GM19438 (cell line): ENCODE data around the gene KPNA6.

Experiments used
- ATAC-seq: cut with Tn5 transposase; IDR thresholded peaks from one replicate; pipeline ENCODE4 v1.9.1; 2021; ENCODE audit warnings: low read depth; ENCODE audit not compliant: unreplicated experiment

Gene KPNA6

DNA sequence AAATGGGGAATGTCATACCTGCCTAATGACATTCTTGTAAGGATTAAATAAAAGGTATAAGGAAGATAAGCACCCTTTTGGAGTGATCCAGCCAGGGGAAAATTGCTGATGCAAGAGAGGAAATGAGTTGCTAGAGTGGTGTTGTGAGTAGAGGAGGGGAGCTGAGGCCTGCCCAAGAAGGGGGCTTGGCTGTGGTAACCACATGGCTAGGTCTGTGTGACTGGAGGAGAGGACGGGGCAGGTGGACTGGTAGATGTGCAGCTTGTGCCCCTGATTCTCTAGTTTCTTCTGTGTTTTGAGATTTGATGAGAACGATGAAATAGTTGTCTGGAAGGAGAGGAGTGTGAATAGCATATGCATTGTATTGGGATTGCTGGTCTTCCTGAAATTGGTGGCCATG lies 78.2 kb downstream of the KPNA6 start:
- no peak for ATAC-seq

DNA sequence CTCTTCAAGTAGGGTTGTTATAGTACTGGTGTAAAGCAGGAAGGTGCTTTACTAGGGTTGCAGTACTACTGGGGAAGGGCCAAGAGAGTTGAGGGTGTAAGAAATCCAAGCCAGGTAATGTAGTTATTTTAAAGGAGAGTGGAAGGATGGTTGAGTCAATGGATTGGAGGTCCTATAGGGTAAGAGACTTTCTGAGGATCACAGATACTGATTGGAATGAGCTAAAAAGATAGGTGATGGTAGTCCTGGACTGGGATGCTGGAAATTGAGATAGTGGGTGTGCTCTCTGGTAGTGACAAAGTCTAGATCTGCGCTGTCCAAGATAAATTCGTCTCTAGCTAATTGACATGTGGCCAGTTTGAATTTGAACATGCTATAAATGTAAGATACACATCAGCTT lies 78.6 kb downstream of the KPNA6 start:
- no peak for ATAC-seq

DNA sequence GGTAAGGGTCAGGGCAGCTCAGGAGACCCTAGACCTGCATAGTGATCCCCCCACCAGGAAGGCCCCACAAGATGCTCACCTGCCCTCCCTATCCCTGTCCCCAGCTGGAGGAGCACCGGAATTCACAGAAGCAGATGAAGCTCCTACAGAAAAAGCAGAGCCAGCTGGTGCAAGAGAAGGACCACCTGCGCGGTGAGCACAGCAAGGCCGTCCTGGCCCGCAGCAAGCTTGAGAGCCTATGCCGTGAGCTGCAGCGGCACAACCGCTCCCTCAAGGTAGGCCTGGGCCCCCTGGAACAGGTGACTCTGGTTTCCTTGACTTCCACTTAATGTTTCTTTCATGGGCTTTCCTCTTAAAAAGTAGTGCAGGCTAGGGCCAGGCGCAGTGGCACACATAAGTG lies 80.0 kb downstream of the KPNA6 start:
- no peak for ATAC-seq

DNA sequence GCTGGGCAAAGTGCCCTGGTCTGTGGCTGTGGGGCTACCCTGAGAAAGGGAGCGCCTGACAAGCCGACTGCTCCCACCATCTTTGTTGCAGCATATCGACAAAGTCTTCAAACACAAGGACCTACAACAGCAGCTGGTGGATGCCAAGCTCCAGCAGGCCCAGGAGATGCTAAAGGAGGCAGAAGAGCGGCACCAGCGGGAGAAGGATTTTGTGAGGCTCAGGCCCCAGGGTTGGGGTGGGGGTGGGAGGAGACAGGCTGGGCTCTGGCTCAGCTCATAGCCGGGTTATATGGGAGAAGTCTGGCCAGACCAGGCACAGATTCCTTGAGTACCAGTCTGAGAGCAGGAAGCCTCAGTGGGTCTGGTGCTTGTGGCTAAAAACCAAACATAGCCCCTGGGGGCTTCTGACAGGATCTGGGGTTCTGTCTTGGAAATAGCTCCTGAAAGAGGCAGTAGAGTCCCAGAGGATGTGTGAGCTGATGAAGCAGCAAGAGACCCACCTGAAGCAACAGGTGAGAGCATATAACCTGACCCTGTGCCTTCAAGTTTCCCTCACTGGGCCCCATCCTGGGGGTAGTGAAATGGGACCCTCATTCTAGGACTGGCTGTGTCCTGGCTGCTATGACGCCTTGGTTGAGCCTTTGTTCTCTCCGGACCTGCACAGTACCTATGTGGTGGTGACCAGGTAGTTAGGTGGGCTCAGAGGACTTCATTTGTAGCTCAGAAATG lies 84.5 kb downstream of the KPNA6 start:
- no peak for ATAC-seq

- no peak for ATAC-seq
Observed at GRCh38 chr1:32194984-32195383, 87.1 kb downstream of the KPNA6 start.

DNA sequence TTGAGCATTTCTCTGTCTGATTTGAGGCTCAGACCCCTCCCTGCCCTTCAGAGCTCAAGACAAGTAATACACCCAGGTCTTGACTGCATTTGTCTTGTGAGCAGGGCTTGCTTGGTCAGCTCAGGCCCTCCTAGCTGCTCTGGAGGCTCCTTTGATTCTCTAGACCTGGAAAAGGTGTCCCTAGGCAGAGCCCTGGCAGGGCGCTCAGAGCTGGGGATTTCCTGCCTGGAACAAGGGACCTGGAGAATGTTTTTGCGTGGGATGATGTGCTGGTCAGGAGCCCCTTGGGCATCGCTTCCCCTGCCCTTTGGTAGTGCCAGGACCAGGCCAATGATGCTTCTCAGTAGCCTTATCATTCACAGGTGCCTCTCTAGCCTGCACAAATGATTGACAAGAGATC lies 87.7 kb downstream of the KPNA6 start:
- ATAC-seq = no peak

GRCh38 chr1:32195972-32196823 lies 88.3 kb downstream of the KPNA6 start:
- ATAC-seq = no peak

GRCh38 chr1:32197074-32197473 lies 89.2 kb downstream of the KPNA6 start:
- ATAC-seq = no peak

- no peak for ATAC-seq
Observed at GRCh38 chr1:32197837-32198236, 90.0 kb downstream of the KPNA6 start.

DNA sequence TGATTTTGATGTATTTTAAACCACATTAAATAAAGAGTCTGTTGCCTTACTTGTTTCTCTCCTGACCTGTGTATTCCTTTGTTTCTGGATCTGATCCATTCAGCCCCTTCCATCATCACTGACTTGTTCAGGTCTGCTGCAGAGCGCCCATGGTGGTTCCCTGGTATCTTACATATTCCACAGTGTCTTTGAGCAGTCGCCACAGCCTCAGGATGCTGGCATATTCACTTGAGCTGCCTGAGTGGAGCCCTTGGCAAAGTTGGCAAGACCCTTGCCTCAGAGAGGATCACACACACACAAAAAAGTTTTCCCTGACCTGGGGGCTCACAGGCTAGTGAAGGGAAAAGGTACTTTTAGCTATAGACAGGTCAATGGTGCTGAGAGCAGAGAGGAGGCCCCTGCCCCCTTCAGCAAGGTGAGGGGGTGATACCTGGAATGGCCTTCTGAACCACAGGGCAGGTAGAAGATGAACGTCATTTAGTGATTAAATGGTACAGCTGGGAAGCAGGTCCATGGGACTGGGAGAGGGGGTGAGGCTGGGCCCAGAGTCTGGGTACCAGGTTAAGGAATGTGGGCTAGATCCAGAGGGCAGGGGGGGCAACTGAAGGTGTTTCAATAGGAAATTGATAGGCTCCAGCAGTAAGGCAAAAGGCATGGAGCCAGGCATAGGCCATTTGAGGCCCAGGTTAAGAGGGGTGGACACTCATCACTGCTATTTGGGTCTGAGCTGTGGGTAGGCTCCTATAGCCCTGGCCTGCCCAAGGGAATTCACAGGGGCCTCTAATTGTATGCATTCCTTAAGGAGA lies 90.6 kb downstream of the KPNA6 start:
- no peak for ATAC-seq

GRCh38 chr1:32199043-32199716 lies 91.3 kb downstream of the KPNA6 start:
- ATAC-seq = no peak

DNA sequence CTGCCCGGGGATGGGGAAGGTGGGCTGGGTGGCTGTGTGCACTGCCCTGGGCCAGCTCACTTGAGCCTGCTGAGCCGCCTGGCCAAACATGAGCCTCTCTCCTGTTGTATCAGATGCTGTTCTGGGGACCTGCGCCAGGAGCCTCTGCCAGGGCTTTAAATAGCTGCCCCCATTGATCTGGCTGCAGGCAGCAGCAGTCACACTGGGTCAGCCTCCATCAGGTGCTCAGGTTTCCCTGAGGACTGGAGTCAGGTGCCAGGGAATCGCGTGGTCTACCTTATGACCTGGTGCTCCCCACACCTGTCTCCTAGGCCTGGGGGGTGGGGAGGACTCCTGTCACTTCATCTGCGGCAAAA lies 91.8 kb downstream of the KPNA6 start:
- ATAC-seq = no peak

DNA sequence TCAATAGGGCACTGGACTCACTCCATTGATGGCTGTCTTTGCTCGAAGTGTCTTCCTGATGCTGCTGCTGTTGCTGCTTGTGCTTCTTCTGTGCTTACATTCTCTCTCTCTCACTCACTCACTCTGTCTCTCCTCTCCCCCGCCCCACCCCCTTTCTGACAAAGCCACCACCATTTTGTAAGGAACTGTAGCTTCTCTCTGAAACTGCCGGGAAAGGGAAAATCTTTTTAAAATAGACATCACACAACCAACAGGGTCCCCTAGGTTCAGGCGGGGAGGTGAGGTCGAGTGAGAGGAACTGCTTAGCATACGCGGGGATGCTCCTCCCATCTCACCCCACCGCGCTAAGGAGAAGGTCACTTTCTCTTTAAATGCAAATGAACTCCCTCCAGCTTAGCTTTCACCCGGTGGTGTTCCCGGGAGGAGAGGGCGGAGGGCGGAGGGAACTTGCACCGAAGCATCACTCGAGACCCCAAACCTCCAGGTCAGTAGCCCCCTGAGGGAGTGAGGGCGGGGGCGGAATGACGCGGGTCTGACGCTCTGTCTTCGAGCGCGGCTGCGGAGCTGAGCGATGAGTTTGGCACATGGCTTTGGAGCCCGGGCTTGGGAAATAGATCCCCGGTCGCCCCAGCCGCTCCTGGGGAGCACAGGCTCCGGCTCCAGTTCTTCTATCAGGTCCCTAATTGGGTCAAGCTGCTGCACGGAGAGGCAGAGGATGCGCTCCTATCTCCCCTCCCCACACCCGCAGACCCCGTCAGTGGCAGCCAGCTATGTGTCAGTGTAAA lies 92.6 kb downstream of the KPNA6 start, which contains the start of gene CCDC28B:
Gene CCDC28B, plus strand, starts transcription at position 370 of the 785 bp plus-strand sequence. CDS start 1,341 bp downstream, outside the sequence.
- ATAC-seq = peak; percentile 23

DNA sequence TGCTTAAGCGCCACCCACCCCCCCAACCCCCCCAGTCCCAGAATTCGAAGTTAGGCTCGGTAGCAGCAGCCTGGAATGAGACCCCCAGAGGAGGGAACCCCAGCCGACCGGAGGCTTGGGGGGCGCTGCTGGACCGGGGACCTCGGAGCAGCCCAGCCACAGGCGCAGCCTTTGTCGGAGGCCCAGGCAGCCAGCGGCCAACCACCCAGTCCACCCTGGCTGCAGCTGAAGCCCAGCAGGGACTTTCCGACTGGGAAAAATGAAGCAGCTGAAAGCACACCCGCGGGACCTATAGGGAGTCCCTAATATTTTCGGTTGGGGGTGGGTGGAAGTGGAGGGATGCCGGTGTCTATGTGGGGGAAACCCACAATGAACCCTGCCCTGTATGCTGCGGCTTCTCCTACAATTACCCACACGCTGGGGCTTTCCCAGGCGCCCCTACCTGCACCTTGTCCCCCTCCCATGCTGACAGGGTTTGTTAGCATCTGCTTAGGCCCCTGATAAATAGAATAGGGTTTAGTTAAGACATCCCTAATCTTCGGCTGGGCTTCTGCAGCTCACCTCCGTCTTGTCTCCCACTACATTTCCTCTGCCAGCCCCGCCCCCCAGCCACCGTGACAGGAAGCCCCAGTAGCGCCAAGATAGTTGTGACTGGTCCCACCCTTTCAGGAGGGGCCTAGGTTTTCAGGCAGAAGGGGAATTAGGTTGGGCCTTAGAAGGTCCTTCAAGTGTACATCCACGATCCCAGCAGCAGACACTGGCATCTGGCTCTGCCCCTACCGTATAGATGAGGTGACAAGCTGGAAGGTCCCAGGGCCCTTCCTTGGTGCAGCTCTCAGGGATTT lies 93.4 kb downstream of the KPNA6 start:
- ATAC-seq = peak; percentile 33

- no peak for ATAC-seq
Observed at GRCh38 chr1:32204943-32205361, 97.1 kb downstream of the KPNA6 start.

DNA sequence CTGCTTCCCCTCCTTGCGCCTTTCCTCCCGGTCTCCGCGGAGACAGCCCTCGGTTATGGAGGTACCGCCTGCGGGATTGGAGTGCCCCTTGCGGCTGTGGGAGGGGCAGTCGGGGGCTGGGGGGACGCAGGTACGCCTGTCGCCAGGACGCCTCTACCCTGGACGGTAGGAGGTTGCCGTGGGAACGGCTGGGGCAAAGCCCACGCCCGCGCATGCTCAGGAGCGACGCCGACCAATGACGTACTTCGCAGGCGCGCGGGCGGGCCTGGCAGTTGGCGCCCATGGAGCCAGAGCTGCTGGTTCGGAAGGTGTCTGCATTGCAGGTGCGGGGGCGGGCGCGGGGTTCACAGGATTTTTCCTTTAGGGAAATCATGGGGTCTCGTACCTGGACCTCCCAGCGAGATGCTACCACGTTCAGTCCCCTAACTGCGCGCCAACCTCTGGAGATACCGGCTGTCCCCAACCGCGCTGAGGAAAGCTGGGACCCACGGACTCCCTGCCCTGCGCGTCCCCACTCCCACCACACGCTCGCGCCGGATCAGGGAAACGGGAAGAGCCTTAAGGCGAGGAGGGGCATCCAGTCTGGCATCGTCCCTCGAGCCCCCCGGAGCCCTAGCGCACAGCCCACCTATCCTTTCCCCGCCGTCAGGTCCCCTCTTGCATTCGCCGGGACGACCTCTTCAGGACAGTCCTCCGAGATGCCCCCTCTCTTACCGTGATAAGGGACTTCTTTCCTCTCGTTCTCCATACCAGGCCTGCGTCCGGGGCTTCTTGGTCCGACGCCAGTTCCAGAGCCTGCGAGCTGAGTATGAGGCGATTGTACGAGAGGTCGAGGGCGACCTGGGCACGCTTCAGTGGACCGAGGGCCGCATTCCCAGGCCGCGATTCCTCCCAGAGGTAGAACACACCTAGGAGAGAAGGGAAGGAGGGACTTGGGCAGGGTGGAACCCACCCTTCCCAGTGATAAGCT lies 97.8 kb downstream of the KPNA6 start, which contains the start of gene IQCC:
Gene IQCC, plus strand, starts transcription at position 271 of the 970 bp plus-strand sequence. Its CDS starts 11 bp downstream, at position 282.
- ATAC-seq = no peak

DNA sequence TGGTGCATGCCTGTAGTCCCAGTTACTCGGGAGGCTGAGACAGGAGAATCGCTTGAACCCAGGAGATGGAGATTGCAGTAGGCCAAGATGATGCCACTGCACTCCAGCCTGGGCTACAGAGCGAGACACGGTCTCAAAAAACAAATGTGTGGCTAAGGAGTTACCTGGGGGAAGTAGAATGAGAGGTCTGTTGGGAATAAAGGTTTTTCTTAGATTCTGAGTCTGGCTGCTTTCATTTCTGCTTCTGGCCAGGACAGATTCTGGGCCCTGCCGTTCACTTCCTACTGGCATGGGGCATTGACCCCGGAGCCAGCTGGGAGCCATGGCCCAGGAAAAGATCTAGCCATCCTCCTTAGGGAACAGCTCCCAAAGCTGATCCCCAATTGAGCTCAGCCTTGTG lies 100.6 kb downstream of the KPNA6 start:
- ATAC-seq = no peak
